ENCODE measurements around the gene USH2A. TPM values are rescaled to one million over a fixed set of nuclear protein-coding genes. Genes with fewer than 3 reads are reported as not detected.

Gene USH2A
- total RNA-seq, 2 donors from 2014 or later: 0.62 to 3.1 TPM

GRCh38 chr1:216212826-216213225 lies 210.4 kb downstream of the USH2A start:
- Histone ChIP-seq H3K4me3 (ENCODE audit: low read length) (no peak overlapping the region), H3K4me1 (ENCODE audit: control insufficient read depth, insufficient read depth, low read length) (no peaks in the 10 kb centered on the region), H3K9ac (ENCODE audit: extremely low read depth, low read length, poor library complexity, severe bottlenecking) (no peak overlapping the region), H3K9me3 (ENCODE audit: control insufficient read depth, low read length) (no peaks in the 10 kb centered on the region), H3K27ac (ENCODE audit: low read depth, low read length) (no peak overlapping the region), H3K36me3 (ENCODE audit: control insufficient read depth, insufficient read depth, low read length) (no peaks in the 10 kb centered on the region), H3K27me3 (ENCODE audit: control insufficient read depth, insufficient read depth, low read length, poor library complexity, severe bottlenecking) (no peaks in the 10 kb centered on the region)
- Mint-ChIP-seq H3K4me1 (no peaks in the 10 kb centered on the region), H3K4me3 (no peak overlapping the region), H3K27me3 (ENCODE audit: insufficient read depth) (no peaks in the 10 kb centered on the region), H3K9me3 (no peaks in the 10 kb centered on the region), H3K36me3 (ENCODE audit: low read depth) (no peaks in the 10 kb centered on the region), H3K27ac (no peak overlapping the region)
- no peak for TF ChIP-seq CTCF (conservative IDR thresholded peaks at IDR 0.05)
- 93% methylated on average over 1 of the region's 1 CpG; no CpG with 5 or more reads in 1 of the 2 experiments for WGBS, 2 experiments (ENCODE audit: insufficient coverage in 1 of 2, insufficient read length in 1 of 2)
- DNase-seq: no peak

GRCh38 chr1:216210081-216210480 lies 213.2 kb downstream of the USH2A start:
- Mint-ChIP-seq H3K4me3 (no peak overlapping the region), H3K9me3 (no peaks in the 10 kb centered on the region), H3K27me3 (ENCODE audit: insufficient read depth) (no peaks in the 10 kb centered on the region), H3K4me1 (no peaks in the 10 kb centered on the region), H3K36me3 (ENCODE audit: low read depth) (no peaks in the 10 kb centered on the region), H3K27ac (no peak overlapping the region)
- no peak overlapping the region for H3K27ac ChIP-seq (ENCODE audit: low read depth, low read length)
- H3K4me1 ChIP-seq (ENCODE audit: control insufficient read depth, insufficient read depth, low read length): no peaks in the 10 kb centered on the region
- no peak for TF ChIP-seq CTCF (conservative IDR thresholded peaks at IDR 0.05)
- no peaks in the 10 kb centered on the region for H3K27me3 ChIP-seq (ENCODE audit: control insufficient read depth, insufficient read depth, low read length, poor library complexity, severe bottlenecking)
- no peaks in the 10 kb centered on the region for H3K36me3 ChIP-seq (ENCODE audit: control insufficient read depth, insufficient read depth, low read length)
- no peak overlapping the region for H3K9ac ChIP-seq (ENCODE audit: extremely low read depth, low read length, poor library complexity, severe bottlenecking)
- H3K4me3 ChIP-seq (ENCODE audit: low read length): no peak overlapping the region
- 83 to 92% methylated on average over 2 to 4 of the region's 4 CpGs for WGBS, 2 experiments (ENCODE audit: insufficient coverage in 1 of 2, insufficient read length in 1 of 2)
- H3K9me3 ChIP-seq (ENCODE audit: control insufficient read depth, low read length): no peaks in the 10 kb centered on the region
- no peak for DNase-seq

- Mint-ChIP-seq H3K27ac (no peak overlapping the region), H3K4me3 (no peak overlapping the region), H3K9me3 (no peaks in the 10 kb centered on the region), H3K36me3 (ENCODE audit: low read depth) (no peaks in the 10 kb centered on the region), H3K27me3 (ENCODE audit: insufficient read depth) (no peaks in the 10 kb centered on the region), H3K4me1 (no peaks in the 10 kb centered on the region)
- no peak overlapping the region for H3K9ac ChIP-seq (ENCODE audit: extremely low read depth, low read length, poor library complexity, severe bottlenecking)
- WGBS, 2 experiments (ENCODE audit: insufficient coverage in 1 of 2, insufficient read length in 1 of 2): 71 to 94% methylated on average over 1 of the region's 1 CpG
- DNase-seq: no peak
- H3K27ac ChIP-seq (ENCODE audit: low read depth, low read length): no peak overlapping the region
- no peaks in the 10 kb centered on the region for H3K27me3 ChIP-seq (ENCODE audit: control insufficient read depth, insufficient read depth, low read length, poor library complexity, severe bottlenecking)
- no peaks in the 10 kb centered on the region for H3K4me1 ChIP-seq (ENCODE audit: control insufficient read depth, insufficient read depth, low read length)
- H3K9me3 ChIP-seq (ENCODE audit: control insufficient read depth, low read length): no peaks in the 10 kb centered on the region
- H3K4me3 ChIP-seq (ENCODE audit: low read length): no peak overlapping the region
- no peak for TF ChIP-seq CTCF (conservative IDR thresholded peaks at IDR 0.05)
- H3K36me3 ChIP-seq (ENCODE audit: control insufficient read depth, insufficient read depth, low read length): no peaks in the 10 kb centered on the region
Measured at GRCh38 chr1:216209125-216209524, 214.1 kb downstream of the USH2A start.

Measured in endodermal cell (in vitro differentiated cells).